SK-N-SH (cell line): ENCODE results near the gene CFI. TPM values are rescaled to one million over a fixed set of nuclear protein-coding genes. Genes with fewer than 3 reads are reported as not detected.
A peak's percentile ranks its signal among the peaks of the same experiment; 100 is the strongest.

ENCODE experiments used
- CTCF ChIA-PET: fragments of 300-600, 350-600 bp; formaldehyde crosslinking; extraction: SDS; loops from one replicate; lab custom pipeline; 2021; lab: Yijun Ruan, JAX
- POLR2A ChIA-PET: fragments of 350-600 bp; sonication (Branson Sonifier 250); formaldehyde crosslinking; extraction: SDS; loops from one replicate; lab custom pipeline; 2020; ENCODE audit warnings: antibody characterized with exemption, inconsistent platforms; lab: Yijun Ruan, JAX
- DNase-seq: peaks from one replicate; pipeline ENCODE4 v3.0.0; 2012
- H2AFZ ChIP-seq: fragments of 200-600 bp; sonication (generic); 2 replicates; pipeline ENCODE4 v1.8.1; 2016; ENCODE audit warnings: antibody characterized with exemption, mild to moderate bottlenecking, low read depth
- H3F3A ChIP-seq: fragments of 200-600 bp; sonication (generic); replicated peaks from 2 replicates; pipeline ENCODE3; 2016; ENCODE audit warnings: antibody characterized with exemption, mild to moderate bottlenecking; ENCODE audit not compliant: insufficient read depth
- H3K27ac ChIP-seq, 2 experiments: fragments of 200-500 bp in 1 of 2; fragments of 200-600 bp in 1 of 2; sonication (Bioruptor generic) in 1 of 2; sonication (generic), shearing (Covaris generic) in 1 of 2; 2 replicates each; pipeline versions ENCODE4 v1.5.1 to v1.6.1; 2014 to 2016; ENCODE audit warnings: low read depth in 2 of 2, inconsistent platforms in 1 of 2, low read length in 1 of 2, mild to moderate bottlenecking in 1 of 2, mixed read lengths in 1 of 2
- H3K27me3 ChIP-seq: fragments of 200-600 bp; sonication (generic), shearing (Covaris generic); 2 replicates; pipeline ENCODE4 v1.6.1; 2016; ENCODE audit warnings: mixed run types; ENCODE audit not compliant: insufficient read depth
- H3K36me3 ChIP-seq, 2 experiments: fragments of 200-500 bp in 1 of 2; fragments of 200-600 bp in 1 of 2; sonication (Bioruptor generic) in 1 of 2; sonication (generic) in 1 of 2; replicated peaks in 1 of 2; 2 replicates each; pipeline versions ENCODE3 to v1.5.1; 2014 to 2016; ENCODE audit warnings: low read length in 1 of 2, mild to moderate bottlenecking in 1 of 2; ENCODE audit not compliant: insufficient read depth in 2 of 2, control insufficient read depth in 1 of 2
- H3K4me1 ChIP-seq, 2 experiments: fragments of 200-500 bp in 1 of 2; fragments of 200-600 bp in 1 of 2; sonication (Bioruptor generic) in 1 of 2; sonication (generic), shearing (Covaris generic) in 1 of 2; 2 replicates each; pipeline versions ENCODE4 v1.5.1 to v1.6.1; 2014 to 2016; ENCODE audit warnings: low read depth in 1 of 2, low read length in 1 of 2, mixed run types in 1 of 2; ENCODE audit not compliant: insufficient read depth in 2 of 2, control insufficient read depth in 1 of 2
- H3K4me2 ChIP-seq: fragments of 200-600 bp; sonication (generic), shearing (Covaris generic); 2 replicates; pipeline ENCODE4 v1.6.1; 2017; ENCODE audit warnings: mixed run types
- H3K4me3 ChIP-seq, 2 experiments: fragments of 200-500 bp in 1 of 2; fragments of 200-600 bp in 1 of 2; sonication (Bioruptor generic) in 1 of 2; sonication (generic), shearing (Covaris generic) in 1 of 2; 2 replicates each; pipeline versions ENCODE4 v1.5.1 to v1.8.1; 2014 to 2016; ENCODE audit warnings: low read depth in 2 of 2, inconsistent platforms in 1 of 2, low read length in 1 of 2, mild to moderate bottlenecking in 1 of 2, mixed read lengths in 1 of 2, moderate library complexity in 1 of 2
- H3K79me2 ChIP-seq: fragments of 200-600 bp; sonication (generic); 2 replicates; pipeline ENCODE4 v1.8.1; 2017; ENCODE audit warnings: mild to moderate bottlenecking; ENCODE audit not compliant: insufficient read depth
- H3K9ac ChIP-seq: fragments of 200-600 bp; sonication (generic); 2 replicates; pipeline ENCODE4 v1.6.1; 2017; ENCODE audit warnings: mixed run types
- H3K9me2 ChIP-seq: fragments of 200-600 bp; sonication (generic); 2 replicates; pipeline ENCODE4 v1.6.1; 2017; ENCODE audit warnings: mixed run types
- H3K9me3 ChIP-seq: fragments of 200-600 bp; sonication (generic); 2 replicates; pipeline ENCODE4 v1.6.1; 2017; ENCODE audit warnings: mixed run types, mild to moderate bottlenecking, moderate library complexity
- H4K20me1 ChIP-seq: fragments of 200-600 bp; sonication (generic); 2 replicates; pipeline ENCODE4 v1.6.1; 2017; ENCODE audit warnings: mild to moderate bottlenecking, mixed run types; ENCODE audit not compliant: insufficient read depth
- CHD2 ChIP-seq: fragments of 150-350 bp; IDR thresholded peaks from 2 replicates; pipeline ENCODE4 v1.6.1; 2018; ENCODE audit warnings: low read length; ENCODE audit not compliant: partially characterized antibody
- ELF1 ChIP-seq: IDR thresholded peaks from 2 replicates; pipeline ENCODE4 v1.4.0; 2012
- EP300 ChIP-seq, 2 experiments: IDR thresholded peaks; 2 replicates each; pipeline versions ENCODE4 v1.4.0 to v1.6.1; 2012; ENCODE audit warnings: borderline replicate concordance in 1 of 2, low read depth in 1 of 2, low read length in 1 of 2
- EZH2phosphoT487 ChIP-seq: fragments of 200-600 bp; sonication (generic); IDR thresholded peaks from 2 replicates; pipeline ENCODE4 v1.6.1; 2017; ENCODE audit warnings: low read depth, mixed run types, mild to moderate bottlenecking, antibody characterized with exemption, moderate library complexity, borderline replicate concordance
- FOXJ3 ChIP-seq: sonication (generic); formaldehyde crosslinking; IDR thresholded peaks from 2 replicates; pipeline ENCODE4 v1.5.1; 2020; ENCODE audit warnings: mild to moderate bottlenecking, missing genetic modification reagents
- FOXM1 ChIP-seq: IDR thresholded peaks from 2 replicates; pipeline ENCODE4 v1.4.0; 2012; ENCODE audit warnings: low read depth, mild to moderate bottlenecking
- GABPA ChIP-seq: IDR thresholded peaks from 2 replicates; pipeline ENCODE4 v1.4.0; 2012; ENCODE audit warnings: low read depth, mild to moderate bottlenecking
- GATA2 ChIP-seq: sonication (generic); formaldehyde crosslinking; IDR thresholded peaks from 2 replicates; pipeline ENCODE4 v1.5.0; 2020; ENCODE audit warnings: mild to moderate bottlenecking, missing genetic modification reagents
- JUND ChIP-seq: IDR thresholded peaks from 2 replicates; pipeline ENCODE4 v1.4.0; 2012
- MEF2A ChIP-seq: IDR thresholded peaks from 2 replicates; pipeline ENCODE4 v1.4.0; 2012; ENCODE audit warnings: low read depth, borderline replicate concordance
- MXI1 ChIP-seq: IDR thresholded peaks from 2 replicates; pipeline ENCODE4 v1.6.1; 2012; ENCODE audit warnings: mild to moderate bottlenecking, low read depth, low read length, improper control_type of control experiment
- NFIC ChIP-seq: IDR thresholded peaks from 2 replicates; pipeline ENCODE4 v1.4.0; 2012; ENCODE audit warnings: borderline replicate concordance
- NRF1 ChIP-seq: IDR thresholded peaks from 2 replicates; pipeline ENCODE4 v1.6.1; 2012; ENCODE audit warnings: low read depth, mild to moderate bottlenecking, low read length
- POLR2AphosphoS5 ChIP-seq: IDR thresholded peaks from 2 replicates; pipeline ENCODE4 v1.6.1; 2012; ENCODE audit warnings: low read depth, low read length
- RAD21 ChIP-seq: IDR thresholded peaks from 2 replicates; pipeline ENCODE4 v1.6.1; 2012; ENCODE audit warnings: mild to moderate bottlenecking, low read length
- RCOR1 ChIP-seq: fragments of 150-350 bp; IDR thresholded peaks from 2 replicates; pipeline ENCODE4 v1.6.1; 2017; ENCODE audit warnings: antibody characterized with exemption, low read length
- RFX5 ChIP-seq: IDR thresholded peaks from 2 replicates; pipeline ENCODE4 v1.6.1; 2012; ENCODE audit warnings: mild to moderate bottlenecking, improper control_type of control experiment, low read length
- RXRA ChIP-seq: IDR thresholded peaks from 2 replicates; pipeline ENCODE4 v1.4.0; 2012; ENCODE audit warnings: low read depth, mild to moderate bottlenecking, borderline replicate concordance
- SIN3A ChIP-seq: IDR thresholded peaks from 2 replicates; pipeline ENCODE4 v1.6.1; 2012; ENCODE audit warnings: low read depth, mild to moderate bottlenecking, low read length, moderate library complexity, borderline replicate concordance
- SMC3 ChIP-seq: IDR thresholded peaks from 2 replicates; pipeline ENCODE4 v1.6.1; 2012; ENCODE audit warnings: low read depth, low read length, improper control_type of control experiment
- TAF1 ChIP-seq: IDR thresholded peaks from 2 replicates; pipeline ENCODE4 v1.6.1; 2012; ENCODE audit warnings: low read depth, mild to moderate bottlenecking, low read length, moderate library complexity, borderline replicate concordance
- TCF12 ChIP-seq: IDR thresholded peaks from 2 replicates; pipeline ENCODE4 v1.4.0; 2012
- TEAD4 ChIP-seq: IDR thresholded peaks from 2 replicates; pipeline ENCODE4 v1.4.0; 2012; ENCODE audit warnings: mild to moderate bottlenecking, borderline replicate concordance; ENCODE audit not compliant: insufficient read depth
- YY1 ChIP-seq: IDR thresholded peaks from 2 replicates; pipeline ENCODE4 v1.4.0; 2012; ENCODE audit warnings: low read depth, mild to moderate bottlenecking
- WGBS: methylation state at CpG from one replicate; pipeline ENCODE4 v1.1.6; 2017; ENCODE audit warnings: low lambda C conversion rate; 5-methylcytosine and 5-hydroxymethylcytosine counted together
- polyA plus RNA-seq, 3 experiments: library from polyadenylated mRNA; depleted of rRNA; stranded (reverse); fragments of >200 nt; gene quantifications; 2 replicates each; pipeline ENCODE4 v1.2.3, GENCODE V29; 2012
- TF ChIP-seq, protein P1 (sequence below): IDR thresholded peaks from 2 replicates; pipeline ENCODE4 v1.4.0; 2012; ENCODE audit warnings: low read depth
- TF ChIP-seq, protein P2 (sequence below): fragments of 150-350 bp; IDR thresholded peaks from 2 replicates; pipeline ENCODE4 v1.6.1; 2017; ENCODE audit warnings: antibody characterized with exemption, low read length, low read depth, borderline replicate concordance
- TF ChIP-seq, protein P3 (sequence below): IDR thresholded peaks from 2 replicates; pipeline ENCODE4 v1.4.0; 2012; ENCODE audit warnings: low read depth, borderline replicate concordance
- TF ChIP-seq, protein P4 (sequence below): IDR thresholded peaks from 2 replicates; pipeline ENCODE4 v1.4.0; 2012; ENCODE audit warnings: low read depth, borderline replicate concordance

CFI gene
- polyA plus RNA-seq, 1 of the 3 experiments (the other 2 are of a cell fraction), result 19.6 TPM

DNA sequence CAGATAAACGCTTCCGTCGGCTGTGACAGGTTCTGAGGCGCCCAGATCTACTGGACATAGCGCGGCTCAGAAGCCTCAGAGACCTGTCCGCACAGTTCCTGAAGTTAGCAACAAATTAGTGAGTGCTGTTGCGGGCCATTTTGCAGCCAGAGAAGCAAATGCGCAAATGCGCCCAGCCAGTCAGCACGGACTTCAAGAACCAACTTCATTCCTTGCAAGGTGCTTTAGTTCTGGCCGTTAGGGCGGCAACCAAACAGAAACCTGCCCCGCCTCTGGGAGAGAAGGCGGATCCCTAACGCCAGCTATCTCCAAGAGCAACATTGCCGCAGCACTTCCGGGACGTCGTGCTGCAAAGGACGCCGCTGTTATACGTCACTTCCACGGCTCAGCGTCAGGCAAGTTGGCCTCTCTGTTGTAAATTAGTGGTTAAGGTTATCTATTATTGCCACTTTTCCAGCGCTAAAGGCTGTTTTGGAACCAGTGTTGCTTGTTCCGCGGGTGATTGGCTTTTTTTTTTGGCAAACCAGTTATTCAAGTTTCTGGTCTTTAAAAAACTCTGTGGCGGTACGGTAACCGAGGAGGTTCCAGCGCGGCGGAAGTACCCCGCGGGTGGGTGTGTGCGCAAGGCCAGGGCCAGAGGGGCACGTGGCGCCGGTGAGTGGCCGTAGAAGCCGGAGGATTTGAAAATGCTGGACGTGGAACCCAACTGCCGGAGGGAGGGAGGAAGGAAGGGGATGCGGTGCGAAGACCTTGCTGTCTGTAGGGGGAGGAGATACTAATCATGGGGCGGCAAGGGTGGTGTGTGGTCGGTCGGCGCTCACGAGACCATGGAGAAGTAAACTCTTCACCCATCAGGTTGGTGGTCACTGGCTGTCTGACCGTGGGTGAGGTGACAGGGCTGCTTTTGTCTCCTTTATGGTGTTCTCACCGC lies 13.6 kb upstream of the CFI start, which contains the start of gene GAR1:
Gene GAR1 (plus strand): TSS at position 612 of the 931 bp plus-strand sequence. CDS start 403 bp downstream, outside the sequence.
- Histone ChIP-seq H3K9me2 (no peaks in the 10 kb centered on the region), H3K27ac (peak within 1 kb of the TSS; percentile 88 to 94), H3K4me2 (peak within 1 kb of the TSS; percentile 93), H3K27me3 (no peaks in the 10 kb centered on the region), H3K9me3 (no peaks in the 10 kb centered on the region), H3K4me3 (peak within 1 kb of the TSS; percentile 91 to 100), H2AFZ (peak within 1 kb of the TSS; percentile 98), H3K4me1 (peaks cover 5 to 11% of the 10 kb centered on the region in 2 experiments; a peak in 3 of 4 replicates), H3F3A (no peaks in the 10 kb centered on the region), H3K36me3 (peaks cover 26 to 31% of the 10 kb centered on the region in 2 experiments), H4K20me1 (no peaks in the 10 kb centered on the region), H3K79me2 (peaks cover 50% of the 10 kb centered on the region), H3K9ac (peak within 1 kb of the TSS; percentile 88)
- ChIA-PET CTCF (interaction anchor here (0.6 to 3.0 kb wide), 5 partner anchors 11 to 1079 kb away, joined by 3 to 17 read pairs (median 6); partner anchors contain the start of genes CASP6 and SEC24B), POLR2A (interaction anchor here (0.6 kb wide), 1 partner anchor 112 kb away, joined by 3 read pairs; the partner anchor contains the start of gene CASP6)
- peak; percentile 88 for DNase-seq
- TF ChIP-seq TEAD4, result no peak
- TF ChIP-seq FOXJ3 (CRISPR knock-in tag), result peak; percentile 43; the same call in 1 of the 2 replicates
- TF ChIP-seq, protein P1, sequence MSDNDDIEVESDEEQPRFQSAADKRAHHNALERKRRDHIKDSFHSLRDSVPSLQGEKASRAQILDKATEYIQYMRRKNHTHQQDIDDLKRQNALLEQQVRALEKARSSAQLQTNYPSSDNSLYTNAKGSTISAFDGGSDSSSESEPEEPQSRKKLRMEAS, result peak; percentile 100
- peak in 1 of 2 experiments; percentile 28; a peak in 1 of 4 replicates for TF ChIP-seq EP300 (IDR thresholded peaks at IDR 0.05; ENCODE audit: borderline replicate concordance in 1 of 2, low read depth in 1 of 2, low read length in 1 of 2)
- peak; percentile 73; the same call in 1 of the 2 replicates for TF ChIP-seq TAF1
- TF ChIP-seq POLR2AphosphoS5, result peak; percentile 72; the same call in 1 of the 2 replicates
- peak; percentile 93 for TF ChIP-seq ELF1
- TF ChIP-seq RAD21, result no peak
- TF ChIP-seq JUND, result no peak
- peak; percentile 59; the same call in 1 of the 2 replicates for TF ChIP-seq RFX5
- peak; percentile 23; the same call in 1 of the 2 replicates for TF ChIP-seq RCOR1
- TF ChIP-seq, protein P2, sequence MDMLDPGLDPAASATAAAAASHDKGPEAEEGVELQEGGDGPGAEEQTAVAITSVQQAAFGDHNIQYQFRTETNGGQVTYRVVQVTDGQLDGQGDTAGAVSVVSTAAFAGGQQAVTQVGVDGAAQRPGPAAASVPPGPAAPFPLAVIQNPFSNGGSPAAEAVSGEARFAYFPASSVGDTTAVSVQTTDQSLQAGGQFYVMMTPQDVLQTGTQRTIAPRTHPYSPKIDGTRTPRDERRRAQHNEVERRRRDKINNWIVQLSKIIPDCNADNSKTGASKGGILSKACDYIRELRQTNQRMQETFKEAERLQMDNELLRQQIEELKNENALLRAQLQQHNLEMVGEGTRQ, result peak; percentile 17; the same call in 1 of the 2 replicates
- TF ChIP-seq GABPA, result peak; percentile 96
- peak; percentile 67 for TF ChIP-seq CHD2
- TF ChIP-seq RXRA, result no peak
- peak; percentile 58 for TF ChIP-seq SIN3A
- TF ChIP-seq, protein P3, sequence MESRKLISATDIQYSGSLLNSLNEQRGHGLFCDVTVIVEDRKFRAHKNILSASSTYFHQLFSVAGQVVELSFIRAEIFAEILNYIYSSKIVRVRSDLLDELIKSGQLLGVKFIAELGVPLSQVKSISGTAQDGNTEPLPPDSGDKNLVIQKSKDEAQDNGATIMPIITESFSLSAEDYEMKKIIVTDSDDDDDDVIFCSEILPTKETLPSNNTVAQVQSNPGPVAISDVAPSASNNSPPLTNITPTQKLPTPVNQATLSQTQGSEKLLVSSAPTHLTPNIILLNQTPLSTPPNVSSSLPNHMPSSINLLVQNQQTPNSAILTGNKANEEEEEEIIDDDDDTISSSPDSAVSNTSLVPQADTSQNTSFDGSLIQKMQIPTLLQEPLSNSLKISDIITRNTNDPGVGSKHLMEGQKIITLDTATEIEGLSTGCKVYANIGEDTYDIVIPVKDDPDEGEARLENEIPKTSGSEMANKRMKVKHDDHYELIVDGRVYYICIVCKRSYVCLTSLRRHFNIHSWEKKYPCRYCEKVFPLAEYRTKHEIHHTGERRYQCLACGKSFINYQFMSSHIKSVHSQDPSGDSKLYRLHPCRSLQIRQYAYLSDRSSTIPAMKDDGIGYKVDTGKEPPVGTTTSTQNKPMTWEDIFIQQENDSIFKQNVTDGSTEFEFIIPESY, result no peak
- no peak for TF ChIP-seq MEF2A
- TF ChIP-seq YY1, result 0 out of 2 replicates have a peak, but pooled peaks have one; percentile 45
- TF ChIP-seq TCF12, result 0 out of 2 replicates have a peak, but pooled peaks have one; percentile 18
- no peak for TF ChIP-seq FOXM1
- no peak for TF ChIP-seq EZH2phosphoT487
- TF ChIP-seq SMC3, result peak; percentile 8; the same call in 1 of the 2 replicates
- TF ChIP-seq MXI1, result peak; percentile 100
- TF ChIP-seq GATA2 (CRISPR knock-in tag), result no peak
- TF ChIP-seq, protein P4, sequence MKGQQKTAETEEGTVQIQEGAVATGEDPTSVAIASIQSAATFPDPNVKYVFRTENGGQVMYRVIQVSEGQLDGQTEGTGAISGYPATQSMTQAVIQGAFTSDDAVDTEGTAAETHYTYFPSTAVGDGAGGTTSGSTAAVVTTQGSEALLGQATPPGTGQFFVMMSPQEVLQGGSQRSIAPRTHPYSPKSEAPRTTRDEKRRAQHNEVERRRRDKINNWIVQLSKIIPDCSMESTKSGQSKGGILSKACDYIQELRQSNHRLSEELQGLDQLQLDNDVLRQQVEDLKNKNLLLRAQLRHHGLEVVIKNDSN, result peak; percentile 72
- no peak for TF ChIP-seq NFIC
- TF ChIP-seq NRF1, result peak; percentile 36; the same call in 1 of the 2 replicates
- 3% methylated on average over 43 of the region's 53 CpGs for WGBS
